ENCODE measurements around the gene NUCKS1. TPM values are rescaled to one million over a fixed set of nuclear protein-coding genes. Genes with fewer than 3 reads are reported as not detected.

NUCKS1 gene
- total RNA-seq, 1 donor from 2014 or later: 202 TPM

GRCh38 chr1:205710201-205711062 lies 39.5 kb downstream of the NUCKS1 start:
- intact Hi-C loops (cut with micrococcal nuclease): loop anchor here (5.0 kb wide), 1 partner anchor 53 kb away; no protein-coding TSS in a partner anchor
- ATAC-seq (no peak), DNase-seq (no peak)

DNA sequence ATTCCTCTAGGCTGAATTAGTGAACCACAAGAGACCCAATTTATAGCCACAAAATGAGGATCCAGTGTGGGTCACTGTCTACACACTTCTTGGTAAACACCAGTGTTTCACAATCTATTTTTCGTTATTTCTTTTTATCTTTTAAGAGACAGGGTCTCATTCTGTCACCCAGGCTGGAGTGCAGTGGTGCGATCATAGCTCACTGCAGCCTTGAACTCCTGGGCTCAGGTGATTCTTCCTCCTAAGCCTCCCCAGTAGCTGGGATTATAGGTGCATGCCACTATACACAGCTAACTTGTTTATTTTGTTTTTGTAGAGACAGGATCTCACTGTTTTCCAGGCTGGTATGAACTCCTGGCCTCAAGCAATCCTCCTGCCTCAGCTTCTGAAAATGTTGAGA lies 40.3 kb downstream of the NUCKS1 start:
- intact Hi-C loops (cut with micrococcal nuclease): loop anchor here (5.0 kb wide), 1 partner anchor 52 kb away; no protein-coding TSS in a partner anchor
- no peak for ATAC-seq

GRCh38 chr1:205709059-205709398 lies 41.0 kb downstream of the NUCKS1 start:
- DNase-seq: no peak
- intact Hi-C loops (cut with micrococcal nuclease): no loop called here
- ATAC-seq: peak; percentile 54

More for the DNA sequence above, 40.3 kb downstream of the NUCKS1 start:
- no peak for DNase-seq

DNA sequence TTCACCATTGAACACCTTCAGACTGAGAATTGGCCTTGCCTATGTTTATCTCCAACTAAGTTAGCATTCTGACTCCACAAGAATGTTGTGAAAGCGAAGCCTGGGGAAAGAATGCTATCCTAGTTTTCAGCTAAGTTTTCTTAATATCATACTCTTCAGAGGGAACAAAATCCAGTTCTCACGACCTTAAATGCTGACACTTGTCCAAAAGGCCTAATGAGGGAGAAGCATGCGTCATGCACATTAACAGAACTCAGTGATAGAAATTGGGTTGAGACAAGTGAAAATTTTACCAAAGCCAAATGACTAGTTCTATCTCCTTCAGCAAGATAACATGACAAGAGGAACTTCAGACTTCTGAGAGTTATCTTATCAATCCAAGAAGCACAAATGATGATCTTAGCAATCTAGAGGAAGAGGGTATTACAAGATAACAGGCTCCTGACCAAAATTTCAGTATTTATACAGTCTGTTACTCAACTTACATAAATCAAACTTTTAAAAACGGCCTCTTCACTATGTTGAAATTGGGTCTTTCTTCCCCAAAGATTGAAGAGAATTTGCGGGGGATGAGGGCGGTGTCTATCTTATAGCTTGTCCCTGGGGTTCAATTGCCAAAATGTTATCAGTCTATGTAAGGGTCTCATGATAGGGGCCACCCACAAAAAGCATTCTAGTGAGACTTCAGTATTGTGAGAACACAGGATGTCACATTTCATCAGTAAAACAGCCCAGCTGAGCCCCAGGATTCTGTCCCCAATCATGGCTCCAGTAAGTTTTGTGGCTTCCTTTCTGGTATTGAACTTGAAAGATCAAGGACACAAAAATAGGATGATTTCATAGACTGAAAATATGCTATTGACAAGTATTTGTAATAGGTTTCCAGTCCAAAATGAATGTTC lies 43.1 kb downstream of the NUCKS1 start:
- no peak for DNase-seq
- peak; percentile 35 for ATAC-seq
- intact Hi-C loops (cut with micrococcal nuclease): no loop called here

DNA sequence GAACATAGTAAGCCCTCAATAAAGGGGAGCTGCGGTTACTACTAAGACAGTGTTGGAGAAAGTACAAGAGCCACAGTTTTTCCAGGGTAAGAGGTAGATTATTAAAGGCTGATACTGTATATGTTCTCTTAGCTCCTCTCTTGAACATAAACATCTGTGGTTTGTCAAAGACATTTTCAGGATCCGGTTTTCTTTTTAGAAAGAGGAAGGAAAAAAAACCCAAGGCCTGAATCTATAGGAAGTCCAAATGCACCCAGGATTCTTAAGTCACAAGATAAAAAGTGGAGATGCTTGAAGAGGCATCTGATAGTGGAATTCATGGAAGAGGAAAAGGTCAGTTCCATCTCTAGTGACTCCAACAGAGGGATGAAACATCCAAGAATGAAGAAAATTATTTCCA lies 45.1 kb downstream of the NUCKS1 start:
- intact Hi-C loops (cut with micrococcal nuclease): no loop called here
- ATAC-seq: no peak
- DNase-seq: no peak

DNA sequence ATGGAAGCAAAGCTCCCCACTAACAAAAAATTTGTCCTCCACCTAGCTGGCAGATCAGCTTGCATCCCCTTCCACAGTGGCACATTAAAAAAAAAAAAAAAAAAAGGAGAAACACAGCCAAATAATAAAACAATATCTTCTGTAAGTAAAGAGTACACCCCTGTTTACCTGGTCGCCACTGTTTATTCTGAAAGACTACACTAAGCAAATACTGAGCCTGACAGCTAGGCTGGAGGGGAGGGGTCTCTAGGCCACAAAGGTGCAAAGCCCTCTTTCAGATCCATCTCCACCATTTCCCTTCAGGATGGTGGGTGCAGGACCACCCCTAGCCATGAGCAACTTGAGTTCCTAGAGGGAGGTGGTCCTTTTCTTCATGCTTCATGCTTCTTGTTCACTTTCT lies 46.9 kb downstream of the NUCKS1 start:
- DNase-seq: no peak
- ATAC-seq: no peak
- intact Hi-C loops (cut with micrococcal nuclease): no loop called here

GRCh38 chr1:205701891-205702290 lies 48.1 kb downstream of the NUCKS1 start:
- intact Hi-C loops (cut with micrococcal nuclease): no loop called here
- ATAC-seq: no peak
- DNase-seq: no peak

GRCh38 chr1:205701420-205701819 lies 48.6 kb downstream of the NUCKS1 start:
- ATAC-seq (no peak), DNase-seq (no peak)
- intact Hi-C loops (cut with micrococcal nuclease): no loop called here

DNA sequence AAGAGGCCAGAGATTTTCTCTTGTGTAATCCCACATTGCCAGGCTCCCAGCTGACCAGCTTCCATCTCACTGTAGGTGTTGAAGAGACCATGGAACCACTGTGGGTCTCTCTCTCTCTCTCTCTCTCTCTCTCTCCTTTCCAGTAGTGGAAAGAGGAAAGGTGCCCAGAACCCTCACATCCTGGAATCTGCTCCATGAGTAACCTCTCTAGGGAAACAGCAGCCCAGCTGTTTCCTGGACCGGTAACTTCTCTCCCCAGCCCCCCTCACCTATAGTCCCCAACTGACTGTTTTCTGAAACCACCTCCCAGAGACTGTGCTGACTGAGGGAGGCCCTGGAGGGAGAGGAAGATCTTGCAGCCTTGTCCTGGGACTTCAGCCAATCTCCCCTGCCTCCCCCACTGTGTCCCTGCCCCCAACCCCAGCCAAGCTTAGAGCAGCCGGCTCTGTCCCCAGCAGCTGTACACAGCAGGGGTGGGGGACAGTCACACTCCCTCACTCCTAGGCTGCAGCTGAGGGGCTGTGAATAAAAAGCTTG lies 49.0 kb downstream of the NUCKS1 start:
- ATAC-seq (peak; percentile 85), DNase-seq (peak; percentile 35)
- intact Hi-C loops (cut with micrococcal nuclease): no loop called here

- DNase-seq: no peak
- intact Hi-C loops (cut with micrococcal nuclease): no loop called here
- ATAC-seq: no peak
These were observed 50.6 kb downstream of the NUCKS1 start for GRCh38 chr1:205699416-205699815.

DNA sequence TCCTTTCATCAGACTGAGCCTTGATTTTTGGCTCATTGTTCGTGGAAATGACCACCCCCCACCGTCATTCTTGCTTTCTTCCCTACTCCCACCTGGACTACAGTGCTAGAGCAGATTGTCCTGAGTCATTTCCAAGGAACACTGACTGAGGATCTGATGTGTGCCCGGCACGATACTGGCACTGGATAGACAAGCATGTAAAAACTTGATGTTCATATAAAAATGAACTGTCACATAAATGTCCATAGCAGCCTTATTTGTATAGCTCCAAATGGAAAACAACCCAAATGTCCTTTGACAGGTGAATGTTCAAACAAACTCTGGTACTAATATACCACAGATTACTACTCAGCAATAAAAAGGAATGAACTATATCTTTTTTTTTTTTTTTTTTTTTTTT lies 51.1 kb downstream of the NUCKS1 start:
- ATAC-seq: no peak
- DNase-seq: no peak
- intact Hi-C loops (cut with micrococcal nuclease): no loop called here

GRCh38 chr1:205693421-205693991 lies 56.5 kb downstream of the NUCKS1 start:
- intact Hi-C loops (cut with micrococcal nuclease): no loop called here
- ATAC-seq: no peak
- DNase-seq: no peak

DNA sequence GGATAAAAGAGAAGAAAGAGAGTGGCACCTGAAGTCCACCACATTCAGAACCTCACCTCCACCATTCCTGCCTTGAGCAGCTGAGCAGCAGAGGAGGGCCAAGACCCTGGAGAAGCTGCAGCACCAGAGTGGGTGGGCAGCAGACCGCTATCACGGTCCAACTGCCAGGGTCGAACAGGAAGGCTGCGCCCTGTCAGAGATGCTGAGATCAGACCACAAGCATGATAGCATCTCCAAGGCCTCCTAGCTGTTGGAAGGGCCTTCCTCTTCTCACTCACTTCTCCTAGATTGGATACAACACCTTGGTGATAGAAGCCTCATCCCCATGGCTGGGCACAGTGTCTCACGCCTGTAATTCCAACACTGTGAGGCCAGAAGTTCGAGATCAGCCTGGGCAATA lies 57.6 kb downstream of the NUCKS1 start:
- ATAC-seq (no peak), DNase-seq (no peak)
- intact Hi-C loops (cut with micrococcal nuclease): no loop called here

DNA sequence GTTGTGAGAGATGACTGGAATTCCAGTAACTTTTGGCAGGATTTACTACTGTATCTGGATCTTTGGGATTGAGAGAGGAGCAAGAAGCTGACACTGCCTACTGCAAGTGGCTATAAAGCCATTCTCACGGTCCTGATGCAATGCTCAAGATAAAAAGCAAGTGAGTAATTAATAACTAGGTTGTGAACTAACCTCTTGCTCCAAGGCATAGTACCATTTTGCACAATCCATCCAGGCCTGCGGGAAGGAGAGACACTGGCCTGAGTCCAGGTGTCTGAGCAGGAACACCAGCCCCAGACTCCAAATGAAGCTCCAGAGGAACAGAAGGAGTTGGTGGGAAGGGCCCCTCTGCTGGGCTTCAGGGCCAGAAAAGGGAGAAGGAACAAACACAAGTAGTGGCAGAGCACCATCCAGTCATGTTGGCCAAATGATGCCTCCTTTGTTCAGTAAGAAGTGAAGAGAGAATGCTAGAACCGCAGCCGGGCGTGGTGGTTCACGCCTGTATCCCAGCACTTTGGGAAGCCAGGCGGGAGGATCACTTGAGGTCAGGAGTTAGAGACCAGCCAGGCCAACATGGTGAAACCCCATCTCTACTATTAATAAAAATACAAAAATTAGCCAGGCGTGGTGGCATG lies 59.7 kb downstream of the NUCKS1 start:
- DNase-seq (no peak), ATAC-seq (no peak)
- intact Hi-C loops (cut with micrococcal nuclease): no loop called here

GRCh38 chr1:205689479-205689878 lies 60.5 kb downstream of the NUCKS1 start:
- intact Hi-C loops (cut with micrococcal nuclease): no loop called here
- ATAC-seq: no peak
- DNase-seq: no peak

GRCh38 chr1:205688171-205689080 lies 61.6 kb downstream of the NUCKS1 start:
- intact Hi-C loops (cut with micrococcal nuclease): no loop called here
- ATAC-seq: no peak
- DNase-seq: no peak

- no peak for DNase-seq
- no peak for ATAC-seq
- intact Hi-C loops (cut with micrococcal nuclease): no loop called here
These were observed 62.7 kb downstream of the NUCKS1 start for GRCh38 chr1:205687242-205687641.

DNA sequence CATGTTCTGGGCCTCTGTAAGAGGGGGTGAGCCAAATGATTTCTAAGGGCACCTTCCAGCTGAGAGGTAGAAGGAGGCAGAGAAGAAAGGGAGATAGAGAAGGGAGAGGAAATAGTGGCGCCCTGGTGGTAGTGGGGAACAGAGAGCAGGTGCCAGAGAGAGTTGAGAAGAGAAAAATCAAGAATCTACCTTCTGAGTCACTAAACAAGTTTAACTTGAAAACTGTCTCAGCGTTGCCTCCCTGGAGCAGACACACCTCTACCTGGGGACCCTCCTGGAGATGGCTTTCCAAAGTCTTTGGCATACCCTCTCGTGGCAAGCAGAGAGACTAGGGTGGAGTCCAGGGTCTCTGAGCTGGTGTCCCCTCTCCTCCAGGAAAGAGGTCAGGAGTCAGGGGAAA lies 68.6 kb downstream of the NUCKS1 start:
- intact Hi-C loops (cut with micrococcal nuclease): no loop called here
- DNase-seq: no peak
- no peak for ATAC-seq

All from left ventricle myocardium superior (tissue), 1 donor.